LNCaP clone FGC (cell line): ENCODE results near the gene PIERCE2.
"Not testable (repeated sequence)": the region's sequence is repeated elsewhere in the genome, so short reads cannot be mapped to it uniquely, and the experiment has no call there.

ENCODE experiments used
- DNase-seq: peaks from one replicate; pipeline ENCODE4 v3.0.0-alpha.2; 2011; ENCODE audit warnings: low read depth
- H3K4me3 ChIP-seq: 2 replicates; pipeline ENCODE4 v1.5.1; 2011; ENCODE audit warnings: mild to moderate bottlenecking, low read depth, low read length, control low read depth
- CTCF ChIP-seq: IDR thresholded peaks from 2 replicates; pipeline ENCODE4 v1.5.1; 2012; ENCODE audit warnings: mild to moderate bottlenecking; ENCODE audit not compliant: control insufficient read depth, insufficient read depth; ENCODE audit errors: extremely low read depth

The PIERCE2 gene

GRCh38 chr15:55434989-55435825, 26.9 kb downstream of the PIERCE2 start:
- DNase-seq = peak; percentile 18
- peak; percentile 60 for TF ChIP-seq CTCF
- no peak overlapping the region for H3K4me3 ChIP-seq

GRCh38 chr15:55443141-55443540, 34.8 kb downstream of the PIERCE2 start:
- not testable (repeated sequence) for DNase-seq, H3K4me3 ChIP-seq

- H3K4me3 ChIP-seq, DNase-seq: not testable (repeated sequence)
Observed at GRCh38 chr15:55445936-55446335, 37.6 kb downstream of the PIERCE2 start.

GRCh38 chr15:55446379-55447029, 38.2 kb downstream of the PIERCE2 start:
- not testable (repeated sequence) for DNase-seq, H3K4me3 ChIP-seq

GRCh38 chr15:55447030-55447394, 38.7 kb downstream of the PIERCE2 start:
- DNase-seq, H3K4me3 ChIP-seq: not testable (repeated sequence)

GRCh38 chr15:55457401-55458022, 49.2 kb downstream of the PIERCE2 start:
- DNase-seq = peak; percentile 15
- no peak overlapping the region for H3K4me3 ChIP-seq
- no peak for TF ChIP-seq CTCF

GRCh38 chr15:55461447-55461846, 53.2 kb downstream of the PIERCE2 start:
- no peak overlapping the region for H3K4me3 ChIP-seq
- no peak for DNase-seq
- TF ChIP-seq CTCF = no peak

- TF ChIP-seq CTCF = no peak
Observed at GRCh38 chr15:55468321-55468720, 60.0 kb downstream of the PIERCE2 start.

More at GRCh38 chr15:55468321-55468720, 60.0 kb downstream of the PIERCE2 start:
- H3K4me3 ChIP-seq = no peak overlapping the region
- no peak for DNase-seq
